HS-5 (cell line): ENCODE results near the gene SIGLEC1.

Experiments used
- DNase-seq: peaks from one replicate; pipeline ENCODE4 v3.0.0-alpha.2; 2012; ENCODE audit warnings: low read depth

The SIGLEC1 gene

DNA sequence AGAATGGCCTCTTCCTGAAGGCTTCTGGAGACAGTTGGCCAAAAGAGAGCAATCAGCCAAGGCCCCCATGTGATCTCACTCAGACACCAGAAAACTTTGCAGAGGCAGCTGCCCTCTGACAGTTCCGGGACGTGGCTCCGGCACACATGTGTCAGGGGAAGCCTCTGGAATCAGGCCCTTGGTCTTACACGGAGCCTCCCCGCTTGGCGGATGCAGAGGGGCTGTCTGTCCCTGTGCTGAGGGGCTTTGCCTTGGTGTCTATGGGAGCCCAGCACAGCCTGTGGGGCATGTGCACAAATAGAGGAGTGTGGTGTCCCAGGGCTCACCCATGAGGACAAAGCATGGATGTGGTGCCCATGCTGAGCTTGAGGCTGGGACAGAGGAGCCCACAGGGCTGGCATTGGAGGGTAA lies 13.8 kb downstream of the SIGLEC1 start:
- DNase-seq, result no peak

GRCh38 chr20:3697588-3698305 lies 14.7 kb downstream of the SIGLEC1 start:
- DNase-seq, result no peak

- DNase-seq, result no peak
Observed at GRCh38 chr20:3696745-3697587, 15.4 kb downstream of the SIGLEC1 start.

DNA sequence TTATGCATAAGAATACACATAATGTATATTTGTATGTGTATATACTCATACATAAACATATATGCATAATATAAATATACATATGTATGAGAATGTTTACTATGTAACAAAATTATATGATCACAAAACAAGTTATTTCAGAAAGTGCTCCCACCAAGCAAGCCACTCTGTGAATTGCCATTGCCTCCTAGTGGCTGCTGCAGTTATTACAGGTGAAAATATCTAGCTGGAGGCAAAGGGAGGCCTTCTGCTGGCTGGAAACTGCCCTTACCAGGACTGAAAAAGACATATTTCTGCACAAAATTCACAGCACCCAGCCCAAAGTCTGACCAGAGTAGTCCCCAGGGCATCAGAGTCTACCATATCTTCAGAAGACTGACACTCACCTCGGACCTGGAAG lies 16.2 kb downstream of the SIGLEC1 start:
- no peak for DNase-seq

GRCh38 chr20:3694864-3695263 lies 17.5 kb downstream of the SIGLEC1 start:
- DNase-seq, result no peak

- no peak for DNase-seq
Observed at GRCh38 chr20:3693376-3693775, 19.0 kb downstream of the SIGLEC1 start.

GRCh38 chr20:3692706-3693294 lies 19.6 kb downstream of the SIGLEC1 start:
- DNase-seq, result no peak

- DNase-seq, result no peak
Observed at GRCh38 chr20:3691897-3692296, 20.5 kb downstream of the SIGLEC1 start.

GRCh38 chr20:3691306-3691705 lies 21.1 kb downstream of the SIGLEC1 start:
- no peak for DNase-seq

DNA sequence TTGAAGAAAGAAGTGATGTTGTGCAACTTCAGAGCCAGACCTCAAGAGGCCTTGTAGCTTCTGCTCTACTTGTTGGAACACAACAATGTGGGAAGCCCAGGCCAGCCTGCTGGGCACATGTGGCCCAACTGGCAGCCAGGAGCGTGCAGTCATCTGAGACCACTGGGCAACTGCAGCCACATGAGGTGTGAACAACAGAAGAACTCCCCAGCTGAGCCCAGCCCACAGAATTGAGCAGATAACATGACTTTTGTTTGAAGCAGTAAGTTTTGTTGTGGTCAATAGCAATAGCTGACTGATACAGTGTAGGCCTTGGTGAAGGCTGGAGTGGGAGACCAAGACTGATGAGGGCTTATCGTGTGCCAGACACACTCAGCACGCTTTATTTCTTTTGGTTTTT lies 22.0 kb downstream of the SIGLEC1 start:
- no peak for DNase-seq

GRCh38 chr20:3689978-3690377 lies 22.4 kb downstream of the SIGLEC1 start:
- DNase-seq, result no peak

GRCh38 chr20:3687655-3688054 lies 24.7 kb downstream of the SIGLEC1 start:
- no peak for DNase-seq

GRCh38 chr20:3686867-3687321 lies 25.5 kb downstream of the SIGLEC1 start:
- peak; percentile 31 for DNase-seq

- no peak for DNase-seq
Observed at GRCh38 chr20:3686421-3686820, 26.0 kb downstream of the SIGLEC1 start.

DNA sequence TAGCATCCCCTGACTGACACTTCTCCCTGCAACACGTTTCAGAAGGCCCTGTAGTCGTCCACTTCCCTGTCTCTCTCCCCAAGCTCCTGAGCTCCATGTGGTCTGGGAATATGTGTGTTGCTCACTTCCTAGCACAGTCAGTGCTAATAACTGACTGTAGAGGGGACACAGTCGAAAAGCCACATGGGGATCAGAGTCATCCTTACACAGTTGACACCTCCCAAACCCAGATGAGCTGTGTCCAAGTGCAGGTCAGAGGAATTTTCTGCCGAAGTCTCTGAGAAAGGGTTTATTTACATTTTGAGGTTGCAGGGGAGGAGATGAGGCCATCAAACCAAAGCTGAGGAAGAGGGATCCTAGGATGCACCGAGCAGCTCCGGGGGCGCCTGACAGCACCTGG lies 27.1 kb downstream of the SIGLEC1 start:
- no peak for DNase-seq

- DNase-seq, result no peak
Observed at GRCh38 chr20:3681931-3682781, 30.2 kb downstream of the SIGLEC1 start, which contains the start of gene ADAM33. ADAM33 (minus strand) TSS chr20:3682010; CDS start chr20:3682004, 6 bp downstream.

DNA sequence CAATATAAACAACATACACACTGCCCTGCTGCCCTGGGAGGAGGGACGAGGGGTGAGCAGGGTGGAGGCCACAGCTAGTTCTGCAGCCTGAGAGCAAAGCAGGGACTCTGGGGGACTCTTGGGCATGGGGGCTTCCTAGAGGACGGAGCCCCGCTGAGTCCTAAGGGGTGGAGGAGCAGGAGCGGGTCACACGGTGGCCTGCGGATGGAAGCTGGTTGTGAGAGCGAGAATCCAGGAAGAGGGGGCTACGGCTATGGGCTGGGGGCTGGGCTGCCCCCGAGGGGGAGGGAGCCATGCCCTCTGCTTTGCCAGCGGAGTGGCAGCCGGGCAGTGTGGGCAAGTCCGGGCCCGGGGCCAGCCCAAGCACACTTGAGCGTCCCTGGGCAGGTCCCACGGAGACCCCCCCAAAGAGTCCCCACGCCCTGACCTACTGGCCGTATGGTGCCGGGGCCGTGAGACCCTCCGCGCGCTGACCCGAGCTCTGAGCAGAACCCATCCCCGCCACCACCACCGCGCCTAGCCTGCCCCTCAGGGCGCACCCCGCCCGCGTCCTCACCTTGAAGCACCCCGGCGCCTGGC lies 31.0 kb downstream of the SIGLEC1 start:
- no peak for DNase-seq

DNA sequence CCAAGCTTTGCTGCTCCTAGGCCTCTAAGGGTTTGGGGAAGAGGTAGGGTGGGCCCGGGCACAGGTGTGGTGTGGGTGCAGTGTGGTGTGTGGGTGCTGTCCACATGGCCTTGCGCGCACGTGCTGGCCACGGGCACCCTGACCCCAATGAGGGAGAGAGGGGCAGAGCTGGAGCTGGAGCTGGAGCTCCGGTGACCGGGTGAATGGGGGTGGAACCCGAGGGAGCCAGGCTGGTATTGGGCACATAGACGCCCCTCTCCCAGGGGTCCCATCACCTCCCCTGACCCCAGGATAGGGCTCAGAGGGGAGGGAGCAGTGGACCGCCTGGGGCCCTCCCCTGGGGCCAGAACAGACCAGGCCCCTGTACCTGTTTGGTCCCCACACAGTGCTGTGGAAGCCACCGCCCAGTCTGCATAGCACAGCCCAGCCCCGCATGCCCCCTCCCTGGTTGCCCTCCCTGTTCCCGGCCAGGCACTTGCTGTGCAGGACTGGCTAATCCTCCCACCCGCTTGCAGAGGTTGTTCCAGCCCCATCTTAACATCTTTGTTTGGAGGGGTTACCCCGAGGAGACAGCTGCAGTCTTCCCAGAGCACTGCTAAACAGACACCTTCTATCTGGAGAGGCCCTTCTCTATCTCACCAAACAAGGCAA lies 31.6 kb downstream of the SIGLEC1 start:
- DNase-seq, result no peak

DNA sequence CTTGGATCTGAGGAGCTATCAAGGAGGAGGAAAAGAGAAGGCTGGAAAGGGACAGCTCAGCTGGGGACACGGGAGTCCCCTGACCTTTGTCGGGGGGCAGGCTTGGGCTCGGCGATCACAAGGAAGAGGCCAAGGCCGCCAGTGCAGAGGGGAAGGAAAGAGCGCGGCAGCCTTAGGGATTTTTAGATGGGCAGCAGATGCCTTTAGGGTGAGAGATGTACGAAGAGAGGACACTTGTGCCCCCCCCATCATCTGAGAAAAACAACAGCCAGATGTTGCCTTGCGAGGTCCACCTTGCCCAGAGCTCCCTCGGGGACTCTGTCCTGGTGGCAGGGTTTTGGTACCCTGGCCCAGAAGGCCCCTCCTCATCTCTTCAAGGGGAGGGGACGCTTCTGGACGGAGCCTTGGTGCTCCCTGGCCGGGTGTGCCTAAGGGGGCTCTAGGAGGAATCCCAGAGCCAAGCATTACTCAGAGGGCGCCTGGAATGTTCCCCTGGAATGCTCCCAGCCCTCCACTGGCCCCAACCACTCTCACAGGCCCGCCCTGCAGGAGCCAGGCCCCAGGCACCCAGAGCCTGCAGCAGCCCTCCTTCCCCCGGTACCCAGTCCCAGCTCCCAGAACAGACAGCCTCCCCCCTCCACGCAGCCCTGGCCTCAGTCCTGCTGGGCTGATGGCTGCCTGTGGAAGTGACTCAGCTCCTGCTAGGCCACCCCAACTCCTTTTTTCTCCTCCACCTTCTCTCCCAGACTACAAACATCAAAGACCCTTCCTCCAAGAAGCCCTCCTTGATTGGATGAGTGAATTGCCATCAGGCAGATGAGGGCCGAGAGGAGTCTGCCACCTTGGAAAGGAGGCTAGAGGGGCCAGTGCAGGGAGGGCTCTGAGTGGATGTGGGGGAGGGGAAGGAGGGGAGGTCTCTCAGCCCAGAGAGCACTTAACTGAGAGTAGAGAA lies 32.4 kb downstream of the SIGLEC1 start:
- no peak for DNase-seq
